TTC549 (cell line): ENCODE data around the gene C14orf132.
"Not testable (repeated sequence)": the region's sequence is repeated elsewhere in the genome, so short reads cannot be mapped to it uniquely, and the experiment has no call there.

Experiments
- FAIRE-seq: peaks from 2 replicates; lab custom pipeline; 2012; peaks lifted over from hg19 to GRCh38; lab: Jason Lieb, UNC

The C14orf132 gene

GRCh38 chr14:96038920-96039632 lies at the start of gene C14orf132:
Gene C14orf132 (plus strand): TSS chr14:96039362. CDS start chr14:96039501, 139 bp downstream.
- no peak for FAIRE-seq

GRCh38 chr14:95993768-95994592 lies 45.2 kb upstream of the C14orf132 start:
- FAIRE-seq: no peak

GRCh38 chr14:95994593-95994928 lies 44.6 kb upstream of the C14orf132 start:
- FAIRE-seq: no peak

- no peak for FAIRE-seq
Observed at GRCh38 chr14:95998656-95999055, 40.5 kb upstream of the C14orf132 start.

GRCh38 chr14:96001866-96002497 lies 37.2 kb upstream of the C14orf132 start:
- FAIRE-seq: no peak

- no peak for FAIRE-seq
Observed at GRCh38 chr14:96002498-96002884, 36.7 kb upstream of the C14orf132 start.

GRCh38 chr14:96011131-96011530 lies 28.0 kb upstream of the C14orf132 start:
- FAIRE-seq: no peak

GRCh38 chr14:96011607-96012006 lies 27.6 kb upstream of the C14orf132 start:
- no peak for FAIRE-seq

- FAIRE-seq: not testable (repeated sequence)
Observed at GRCh38 chr14:96012757-96013156, 26.4 kb upstream of the C14orf132 start.

- FAIRE-seq: no peak
Observed at GRCh38 chr14:96014176-96014575, 25.0 kb upstream of the C14orf132 start.

- no peak for FAIRE-seq
Observed at GRCh38 chr14:96016501-96017160, 22.5 kb upstream of the C14orf132 start.

GRCh38 chr14:96017882-96018281 lies 21.3 kb upstream of the C14orf132 start:
- no peak for FAIRE-seq

GRCh38 chr14:96027431-96028355 lies 11.5 kb upstream of the C14orf132 start:
- no peak for FAIRE-seq

- FAIRE-seq: no peak
Observed at GRCh38 chr14:96029089-96029645, 10.0 kb upstream of the C14orf132 start.

- no peak for FAIRE-seq
Observed at GRCh38 chr14:96030108-96030760, 8.9 kb upstream of the C14orf132 start.

- no peak for FAIRE-seq
Observed at GRCh38 chr14:96031691-96032090, 7.5 kb upstream of the C14orf132 start.

- no peak for FAIRE-seq
Observed at GRCh38 chr14:96035456-96035855, 3.7 kb upstream of the C14orf132 start.

GRCh38 chr14:96037891-96038557 lies 1.1 kb upstream of the C14orf132 start:
- FAIRE-seq: no peak

- FAIRE-seq: no peak
Observed at GRCh38 chr14:96038558-96038919, 623 bp upstream of the C14orf132 start.

- FAIRE-seq: no peak
Observed at GRCh38 chr14:96039633-96040311, 610 bp downstream of the C14orf132 start.
